Astrocyte (in vitro differentiated cells and primary cell): ENCODE results near the gene SPRING1.

Experiments
- EZH2 ChIP-seq: IDR thresholded peaks from 2 replicates; pipeline ENCODE4 v1.6.1; 2012; ENCODE audit warnings: mild to moderate bottlenecking, low read length, inconsistent platforms; ENCODE audit not compliant: insufficient read depth
- TF ChIP-seq, protein P1 (sequence below): IDR thresholded peaks from 2 replicates; pipeline ENCODE4 v1.5.1; 2011; ENCODE audit warnings: low read depth, mild to moderate bottlenecking, inconsistent platforms, low read length, moderate library complexity; ENCODE audit not compliant: insufficient read depth

DNA sequence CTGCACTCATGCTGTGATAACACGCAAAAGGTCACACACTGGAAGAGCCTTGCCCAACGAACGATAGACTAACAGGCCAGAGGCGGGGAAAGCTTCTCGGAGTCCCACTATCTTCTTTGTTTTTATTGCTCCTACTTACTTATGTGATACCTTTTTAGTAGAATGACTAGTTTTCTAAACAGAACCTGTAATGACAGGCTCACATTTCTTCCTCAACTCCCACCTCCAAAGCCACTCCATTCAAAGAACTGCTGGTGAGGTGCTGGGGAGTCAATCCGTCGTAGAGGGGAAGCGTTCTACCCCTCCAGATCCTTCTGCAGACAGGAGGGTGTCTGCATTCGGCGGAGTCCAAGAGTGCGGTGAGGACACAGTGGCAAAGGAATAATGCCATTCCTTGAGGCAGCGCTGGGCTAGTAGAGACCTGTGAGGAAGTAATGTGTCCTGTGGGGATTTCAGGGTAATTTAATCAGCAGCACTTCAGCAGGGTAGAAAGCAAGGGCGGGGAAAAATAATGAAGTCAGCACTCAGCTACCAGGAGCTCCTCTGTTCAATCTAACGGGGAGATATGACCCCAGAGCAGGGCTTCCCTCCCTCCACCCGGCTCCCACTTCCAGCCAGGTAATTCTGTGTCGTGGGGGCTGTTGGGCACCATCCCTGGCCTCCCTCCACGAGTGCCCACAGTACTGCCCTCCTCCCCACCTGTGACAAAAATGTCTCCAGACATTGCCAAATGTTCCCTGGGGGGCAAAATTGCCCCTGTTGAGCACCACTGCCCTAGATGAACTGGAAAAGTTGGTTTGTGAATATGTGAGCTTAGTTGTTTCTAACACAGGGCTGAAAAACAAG is 25.2 kb downstream of the SPRING1 start:
- TF ChIP-seq, protein P1, sequence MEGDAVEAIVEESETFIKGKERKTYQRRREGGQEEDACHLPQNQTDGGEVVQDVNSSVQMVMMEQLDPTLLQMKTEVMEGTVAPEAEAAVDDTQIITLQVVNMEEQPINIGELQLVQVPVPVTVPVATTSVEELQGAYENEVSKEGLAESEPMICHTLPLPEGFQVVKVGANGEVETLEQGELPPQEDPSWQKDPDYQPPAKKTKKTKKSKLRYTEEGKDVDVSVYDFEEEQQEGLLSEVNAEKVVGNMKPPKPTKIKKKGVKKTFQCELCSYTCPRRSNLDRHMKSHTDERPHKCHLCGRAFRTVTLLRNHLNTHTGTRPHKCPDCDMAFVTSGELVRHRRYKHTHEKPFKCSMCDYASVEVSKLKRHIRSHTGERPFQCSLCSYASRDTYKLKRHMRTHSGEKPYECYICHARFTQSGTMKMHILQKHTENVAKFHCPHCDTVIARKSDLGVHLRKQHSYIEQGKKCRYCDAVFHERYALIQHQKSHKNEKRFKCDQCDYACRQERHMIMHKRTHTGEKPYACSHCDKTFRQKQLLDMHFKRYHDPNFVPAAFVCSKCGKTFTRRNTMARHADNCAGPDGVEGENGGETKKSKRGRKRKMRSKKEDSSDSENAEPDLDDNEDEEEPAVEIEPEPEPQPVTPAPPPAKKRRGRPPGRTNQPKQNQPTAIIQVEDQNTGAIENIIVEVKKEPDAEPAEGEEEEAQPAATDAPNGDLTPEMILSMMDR = no peak
- no peak for TF ChIP-seq EZH2
